H7 (cell line): ENCODE results near the gene TNPO1. TPM values are rescaled to one million over a fixed set of nuclear protein-coding genes. Genes with fewer than 3 reads are reported as not detected.
A peak's percentile ranks its signal among the peaks of the same experiment; 100 is the strongest.

Experiments
- DNase-seq: peaks from one replicate; pipeline ENCODE4 v3.0.0; 2012
- H3K27me3 ChIP-seq: 2 replicates; pipeline ENCODE4 v1.6.0; 2011; ENCODE audit warnings: mild to moderate bottlenecking, low read length; ENCODE audit not compliant: control insufficient read depth, insufficient read depth
- H3K36me3 ChIP-seq: replicated peaks from 2 replicates; pipeline ENCODE4 v1.5.1; 2011; ENCODE audit warnings: low read length; ENCODE audit not compliant: control insufficient read depth, insufficient read depth
- H3K4me3 ChIP-seq: 2 replicates; pipeline ENCODE4 v1.5.1; 2011; ENCODE audit warnings: low read depth, mild to moderate bottlenecking, control low read depth, low read length, moderate library complexity; ENCODE audit not compliant: insufficient read depth
- total RNA-seq: library from RNA; depleted of rRNA; stranded (reverse); fragments of >200 nt; shearing (Covaris generic); gene quantifications from 2 replicates; pipeline ENCODE4 v1.2.3, GENCODE V29; 2014

The TNPO1 gene
- total RNA-seq, 1 experiment from 2014 or later, result 181 TPM

- Histone ChIP-seq H3K36me3 (no peaks in the 10 kb centered on the region), H3K4me3 (no peak overlapping the region), H3K27me3 (no peaks in the 10 kb centered on the region)
- no peak for DNase-seq
Observed at GRCh38 chr5:72836810-72837209, 20.3 kb downstream of the TNPO1 start.

GRCh38 chr5:72837524-72838096 lies 21.1 kb downstream of the TNPO1 start:
- DNase-seq, result no peak
- Histone ChIP-seq H3K4me3 (no peak overlapping the region), H3K36me3 (no peaks in the 10 kb centered on the region), H3K27me3 (no peaks in the 10 kb centered on the region)

GRCh38 chr5:72840041-72840440 lies 23.6 kb downstream of the TNPO1 start:
- H3K36me3 ChIP-seq, result no peaks in the 10 kb centered on the region
- no peak overlapping the region for H3K4me3 ChIP-seq
- H3K27me3 ChIP-seq, result no peaks in the 10 kb centered on the region
- DNase-seq, result no peak

GRCh38 chr5:72841756-72842535 lies 25.5 kb downstream of the TNPO1 start:
- no peaks in the 10 kb centered on the region for H3K27me3 ChIP-seq
- H3K36me3 ChIP-seq, result no peaks in the 10 kb centered on the region
- DNase-seq, result no peak
- H3K4me3 ChIP-seq, result no peak overlapping the region

GRCh38 chr5:72842816-72843215 lies 26.4 kb downstream of the TNPO1 start:
- no peak overlapping the region for H3K4me3 ChIP-seq
- no peaks in the 10 kb centered on the region for H3K36me3 ChIP-seq
- peak; percentile 17 for DNase-seq
- no peaks in the 10 kb centered on the region for H3K27me3 ChIP-seq

GRCh38 chr5:72844218-72844603 lies 27.8 kb downstream of the TNPO1 start:
- H3K27me3 ChIP-seq, result no peaks in the 10 kb centered on the region
- DNase-seq, result no peak
- no peaks in the 10 kb centered on the region for H3K36me3 ChIP-seq
- H3K4me3 ChIP-seq, result no peak overlapping the region

- no peaks in the 10 kb centered on the region for H3K27me3 ChIP-seq
- no peak for DNase-seq
- no peak overlapping the region for H3K4me3 ChIP-seq
- no peaks in the 10 kb centered on the region for H3K36me3 ChIP-seq
Observed at GRCh38 chr5:72845889-72846288, 29.4 kb downstream of the TNPO1 start.

- Histone ChIP-seq H3K4me3 (no peak overlapping the region), H3K27me3 (no peaks in the 10 kb centered on the region), H3K36me3 (no peaks in the 10 kb centered on the region; the same call in 1 of the 2 replicates)
- DNase-seq, result no peak
Observed at GRCh38 chr5:72846483-72846882, 30.0 kb downstream of the TNPO1 start.

GRCh38 chr5:72847439-72847838 lies 31.0 kb downstream of the TNPO1 start:
- H3K4me3 ChIP-seq, result no peak overlapping the region

GRCh38 chr5:72847989-72848473 lies 31.6 kb downstream of the TNPO1 start:
- H3K4me3 ChIP-seq, result peak overlapping the region; percentile 98
- no peaks in the 10 kb centered on the region; the same call in none of the 2 replicates for H3K36me3 ChIP-seq
- no peaks in the 10 kb centered on the region for H3K27me3 ChIP-seq
- DNase-seq, result peak; percentile 77

More at GRCh38 chr5:72847439-72847838, 31.0 kb downstream of the TNPO1 start:
- Histone ChIP-seq H3K27me3 (no peaks in the 10 kb centered on the region), H3K36me3 (no peaks in the 10 kb centered on the region; the same call in none of the 2 replicates)
- no peak for DNase-seq

- Histone ChIP-seq H3K4me3 (peak overlapping the region; percentile 98), H3K27me3 (no peaks in the 10 kb centered on the region), H3K36me3 (no peaks in the 10 kb centered on the region; the same call in none of the 2 replicates)
- DNase-seq, result peak; percentile 82
Observed at GRCh38 chr5:72848474-72849428, 32.3 kb downstream of the TNPO1 start.

GRCh38 chr5:72849546-72849945 lies 33.1 kb downstream of the TNPO1 start:
- no peaks in the 10 kb centered on the region for H3K27me3 ChIP-seq
- no peaks in the 10 kb centered on the region; the same call in none of the 2 replicates for H3K36me3 ChIP-seq
- peak overlapping the region; percentile 98 for H3K4me3 ChIP-seq
- DNase-seq, result no peak

- no peak overlapping the region for H3K4me3 ChIP-seq
- no peak for DNase-seq
- no peaks in the 10 kb centered on the region for H3K27me3 ChIP-seq
- H3K36me3 ChIP-seq, result peaks cover 2% of the 10 kb centered on the region
Observed at GRCh38 chr5:72850113-72850512, 33.7 kb downstream of the TNPO1 start.

- no peaks in the 10 kb centered on the region for H3K27me3 ChIP-seq
- DNase-seq, result no peak
- peaks cover 3% of the 10 kb centered on the region for H3K36me3 ChIP-seq
- H3K4me3 ChIP-seq, result no peak overlapping the region
Observed at GRCh38 chr5:72852356-72852755, 35.9 kb downstream of the TNPO1 start.
